ENCODE results near the gene MYMX.
"Not testable (repeated sequence)": the region's sequence is repeated elsewhere in the genome, so short reads cannot be mapped to it uniquely, and the experiment has no call there.

The MYMX gene

DNA sequence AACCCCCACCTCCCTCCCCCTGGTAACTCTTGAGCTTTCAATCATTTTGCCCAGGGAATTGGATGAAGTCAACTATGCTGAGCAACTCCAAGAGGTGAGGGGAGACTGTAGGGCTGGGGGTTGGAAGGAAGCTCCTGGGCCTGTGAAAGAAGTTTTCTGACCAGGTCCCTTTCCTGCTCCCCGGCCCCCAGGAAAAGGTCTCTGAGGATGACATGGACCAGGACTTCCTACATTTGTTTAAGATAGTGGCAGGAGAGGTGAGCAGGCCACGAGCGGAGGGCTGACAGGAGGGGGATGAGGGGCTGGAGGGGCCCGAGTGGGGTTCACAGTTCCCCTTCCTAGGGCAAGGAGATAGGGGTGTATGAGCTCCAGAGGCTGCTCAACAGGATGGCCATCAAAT lies 36.3 kb upstream of the MYMX start:
- TF ChIP-seq ZFX (IDR thresholded peaks at IDR 0.05): no peak
- TF ChIP-seq, protein P1, sequence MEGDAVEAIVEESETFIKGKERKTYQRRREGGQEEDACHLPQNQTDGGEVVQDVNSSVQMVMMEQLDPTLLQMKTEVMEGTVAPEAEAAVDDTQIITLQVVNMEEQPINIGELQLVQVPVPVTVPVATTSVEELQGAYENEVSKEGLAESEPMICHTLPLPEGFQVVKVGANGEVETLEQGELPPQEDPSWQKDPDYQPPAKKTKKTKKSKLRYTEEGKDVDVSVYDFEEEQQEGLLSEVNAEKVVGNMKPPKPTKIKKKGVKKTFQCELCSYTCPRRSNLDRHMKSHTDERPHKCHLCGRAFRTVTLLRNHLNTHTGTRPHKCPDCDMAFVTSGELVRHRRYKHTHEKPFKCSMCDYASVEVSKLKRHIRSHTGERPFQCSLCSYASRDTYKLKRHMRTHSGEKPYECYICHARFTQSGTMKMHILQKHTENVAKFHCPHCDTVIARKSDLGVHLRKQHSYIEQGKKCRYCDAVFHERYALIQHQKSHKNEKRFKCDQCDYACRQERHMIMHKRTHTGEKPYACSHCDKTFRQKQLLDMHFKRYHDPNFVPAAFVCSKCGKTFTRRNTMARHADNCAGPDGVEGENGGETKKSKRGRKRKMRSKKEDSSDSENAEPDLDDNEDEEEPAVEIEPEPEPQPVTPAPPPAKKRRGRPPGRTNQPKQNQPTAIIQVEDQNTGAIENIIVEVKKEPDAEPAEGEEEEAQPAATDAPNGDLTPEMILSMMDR (conservative IDR thresholded peaks at IDR 0.05): no peak
- no peak overlapping the region for H3K27ac ChIP-seq

DNA sequence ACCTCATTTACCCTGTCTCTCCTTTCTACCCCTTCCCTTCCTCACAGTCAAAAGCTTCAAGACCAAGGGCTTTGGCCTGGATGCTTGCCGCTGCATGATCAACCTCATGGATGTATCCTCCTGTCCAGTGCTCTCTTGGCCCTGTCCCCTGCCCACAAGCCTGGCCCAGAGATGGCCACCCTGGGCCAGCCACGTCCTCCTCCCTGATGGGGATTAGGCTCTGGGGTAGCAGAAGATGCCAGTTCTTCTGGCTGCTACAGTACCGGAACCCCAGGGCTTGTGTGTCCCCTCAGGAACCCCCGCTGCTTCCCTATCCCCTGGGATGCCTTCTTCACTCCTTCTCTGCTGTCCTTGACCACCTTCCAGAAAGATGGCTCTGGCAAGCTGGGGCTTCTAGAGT lies 35.8 kb upstream of the MYMX start:
- TF ChIP-seq, protein P1 (conservative IDR thresholded peaks at IDR 0.05): no peak
- TF ChIP-seq ZFX (IDR thresholded peaks at IDR 0.05): no peak
- H3K27ac ChIP-seq: no peak overlapping the region

DNA sequence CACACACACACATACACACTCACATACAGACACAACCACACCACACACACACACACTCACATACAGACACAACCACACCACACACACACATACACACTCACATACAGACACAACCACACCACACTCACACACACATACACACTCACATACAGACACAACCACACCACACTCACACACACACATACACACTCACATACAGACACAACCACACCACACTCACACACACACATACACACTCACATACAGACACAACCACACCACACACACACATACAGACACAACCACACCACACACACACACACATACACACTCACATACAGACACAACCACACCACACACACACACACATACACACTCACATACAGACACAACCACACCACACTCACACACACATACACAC lies 34.9 kb upstream of the MYMX start:
- H3K27ac ChIP-seq: not testable (repeated sequence)

DNA sequence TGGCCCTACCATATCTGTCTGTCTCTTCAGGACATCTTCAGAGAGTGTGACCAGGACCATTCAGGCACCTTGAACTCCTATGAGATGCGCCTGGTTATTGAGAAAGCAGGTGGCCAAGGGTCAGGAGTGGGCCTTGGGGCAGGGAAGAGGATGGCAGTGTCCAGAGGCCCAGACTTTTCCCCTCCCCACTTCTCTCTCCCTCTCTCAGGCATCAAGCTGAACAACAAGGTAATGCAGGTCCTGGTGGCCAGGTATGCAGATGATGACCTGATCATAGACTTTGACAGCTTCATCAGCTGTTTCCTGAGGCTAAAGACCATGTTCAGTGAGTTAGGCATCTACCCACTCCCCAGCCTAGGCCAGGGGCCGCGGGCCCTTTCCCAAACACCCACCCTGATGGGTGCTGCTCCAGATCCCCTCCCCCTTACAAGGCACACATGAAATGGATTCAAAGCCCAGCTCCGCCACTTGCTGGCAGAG lies 33.8 kb upstream of the MYMX start:
- TF ChIP-seq, protein P1 (conservative IDR thresholded peaks at IDR 0.05): no peak
- no peak for TF ChIP-seq ZFX (IDR thresholded peaks at IDR 0.05)
- H3K27ac ChIP-seq: no peak overlapping the region

DNA sequence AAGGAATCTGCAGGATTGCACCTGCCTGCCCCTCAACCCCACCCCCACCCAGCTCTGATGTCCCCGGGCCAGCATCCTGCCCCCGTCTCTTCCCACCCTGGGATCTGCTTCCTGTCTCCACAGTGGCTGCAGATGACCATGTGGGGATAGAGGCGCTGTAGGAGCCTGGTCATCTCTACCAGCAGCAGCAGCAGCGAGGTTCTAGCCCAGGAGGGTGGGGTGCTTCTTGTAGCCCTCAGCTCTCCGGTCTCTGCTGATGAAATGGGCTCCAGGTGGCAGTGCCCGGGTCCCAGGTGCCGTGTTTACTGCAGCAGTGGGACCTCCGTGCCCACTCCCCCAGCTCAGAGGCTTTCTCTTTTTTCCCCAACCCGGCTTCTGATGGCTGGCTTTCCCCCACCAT lies 32.9 kb upstream of the MYMX start:
- no peak overlapping the region for H3K27ac ChIP-seq
- TF ChIP-seq, protein P1 (conservative IDR thresholded peaks at IDR 0.05): no peak
- no peak for TF ChIP-seq ZFX (IDR thresholded peaks at IDR 0.05)

DNA sequence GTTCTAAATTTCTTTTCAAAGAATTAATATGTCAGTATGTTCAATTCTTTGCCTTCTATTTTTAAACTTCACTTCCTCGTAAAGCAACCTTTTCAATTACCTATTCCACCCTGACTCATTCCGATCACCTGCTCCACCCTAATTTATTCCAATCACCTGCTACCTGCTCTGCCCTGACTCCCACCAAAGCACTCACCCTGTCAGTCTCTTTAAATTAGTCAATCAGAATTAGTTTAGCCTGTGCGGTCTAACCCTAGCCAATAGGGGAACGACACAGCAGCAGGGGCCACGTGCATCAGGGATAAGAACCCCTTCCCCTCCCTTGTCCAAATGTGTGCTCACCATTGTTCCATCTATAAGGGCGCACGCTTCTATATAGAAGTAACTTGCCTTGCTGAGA lies 31.4 kb upstream of the MYMX start:
- not testable (repeated sequence) for H3K27ac ChIP-seq

DNA sequence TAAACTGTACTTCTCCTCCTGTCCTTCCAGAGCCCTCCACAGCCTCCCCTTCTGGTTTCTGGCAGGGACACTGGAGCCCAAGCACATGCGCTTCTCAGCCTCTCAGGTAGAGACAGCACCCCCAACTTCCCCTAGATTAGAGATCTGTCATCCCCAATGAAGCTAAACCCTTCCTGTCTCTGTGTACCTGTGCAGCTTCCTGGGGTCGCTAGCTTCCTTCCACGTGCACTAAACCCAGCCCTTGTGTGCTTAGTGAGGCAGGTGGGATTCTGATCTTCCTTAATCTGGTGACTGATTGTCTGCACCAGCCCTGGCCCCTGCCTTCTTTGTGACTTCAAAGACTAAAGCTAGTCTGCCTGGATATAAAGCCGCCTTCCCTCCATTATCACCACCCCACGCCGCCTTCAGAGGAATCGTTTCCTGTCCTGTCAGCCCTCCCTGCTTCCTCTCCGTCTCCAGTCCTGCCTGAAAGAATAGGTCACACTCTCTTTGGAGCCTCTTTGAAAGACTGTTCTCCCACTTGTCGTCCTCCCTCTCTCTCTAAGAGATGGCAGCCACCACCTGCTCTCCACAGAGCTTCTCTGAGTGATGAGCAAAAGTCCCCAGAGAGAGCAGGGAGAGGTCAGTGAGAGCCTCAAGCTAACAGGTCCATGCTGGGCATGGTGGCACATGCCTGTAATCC lies 30.6 kb upstream of the MYMX start:
- no peak overlapping the region for H3K27ac ChIP-seq
- TF ChIP-seq, protein P1 (conservative IDR thresholded peaks at IDR 0.05): no peak
- TF ChIP-seq ZFX (IDR thresholded peaks at IDR 0.05): no peak

DNA sequence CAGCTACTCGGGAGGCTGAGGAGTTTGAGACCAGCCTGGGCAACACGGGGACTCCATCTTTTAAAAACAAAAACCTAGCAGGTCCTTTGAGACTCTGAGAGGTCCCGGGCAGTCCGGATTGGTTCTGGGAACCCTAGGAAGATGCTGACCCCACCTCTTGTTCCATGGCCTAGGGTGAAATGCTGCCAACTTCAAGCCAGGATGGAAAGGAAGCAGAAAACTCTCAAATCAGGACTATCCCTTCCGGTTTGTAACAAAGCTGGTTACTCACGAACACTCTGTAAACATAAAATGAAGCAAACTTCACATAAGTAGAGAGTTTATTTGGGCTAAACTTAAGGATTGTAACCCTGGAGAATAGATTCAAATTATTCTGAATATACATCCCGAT lies 30.1 kb upstream of the MYMX start:
- H3K27ac ChIP-seq: no peak overlapping the region

More for the DNA sequence above, 30.1 kb upstream of the MYMX start:
- TF ChIP-seq, protein P1 (conservative IDR thresholded peaks at IDR 0.05): no peak
- TF ChIP-seq ZFX (IDR thresholded peaks at IDR 0.05): no peak

Measured in C4-2B (cell line).